Measurements from ENCODE around the gene OR51B4. TPM values are rescaled to one million over a fixed set of nuclear protein-coding genes. Genes with fewer than 3 reads are reported as not detected.

OR51B4 gene
- total RNA-seq, 1 donor from 2014 or later = not detected

- H3K36me3 ChIP-seq = no peaks in the 10 kb centered on the region
- no peaks in the 10 kb centered on the region for H3K4me1 ChIP-seq
- no peaks in the 10 kb centered on the region for H3K9me3 ChIP-seq
- no peak for ATAC-seq
- H3K4me3 ChIP-seq = no peak overlapping the region
- TF ChIP-seq, protein P1, sequence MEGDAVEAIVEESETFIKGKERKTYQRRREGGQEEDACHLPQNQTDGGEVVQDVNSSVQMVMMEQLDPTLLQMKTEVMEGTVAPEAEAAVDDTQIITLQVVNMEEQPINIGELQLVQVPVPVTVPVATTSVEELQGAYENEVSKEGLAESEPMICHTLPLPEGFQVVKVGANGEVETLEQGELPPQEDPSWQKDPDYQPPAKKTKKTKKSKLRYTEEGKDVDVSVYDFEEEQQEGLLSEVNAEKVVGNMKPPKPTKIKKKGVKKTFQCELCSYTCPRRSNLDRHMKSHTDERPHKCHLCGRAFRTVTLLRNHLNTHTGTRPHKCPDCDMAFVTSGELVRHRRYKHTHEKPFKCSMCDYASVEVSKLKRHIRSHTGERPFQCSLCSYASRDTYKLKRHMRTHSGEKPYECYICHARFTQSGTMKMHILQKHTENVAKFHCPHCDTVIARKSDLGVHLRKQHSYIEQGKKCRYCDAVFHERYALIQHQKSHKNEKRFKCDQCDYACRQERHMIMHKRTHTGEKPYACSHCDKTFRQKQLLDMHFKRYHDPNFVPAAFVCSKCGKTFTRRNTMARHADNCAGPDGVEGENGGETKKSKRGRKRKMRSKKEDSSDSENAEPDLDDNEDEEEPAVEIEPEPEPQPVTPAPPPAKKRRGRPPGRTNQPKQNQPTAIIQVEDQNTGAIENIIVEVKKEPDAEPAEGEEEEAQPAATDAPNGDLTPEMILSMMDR (IDR thresholded peaks at IDR 0.05) = no peak
- DNase-seq = no peak
- no peaks in the 10 kb centered on the region for H3K27me3 ChIP-seq (ENCODE audit: low read depth)
- intact Hi-C loops (cut with DNase I) = no loop called here
- H3K27ac ChIP-seq = no peak overlapping the region
These were observed 19.1 kb downstream of the OR51B4 start for GRCh38 chr11:5282628-5283027.

- DNase-seq (no peak), ATAC-seq (no peak)
- Histone ChIP-seq H3K4me3 (no peak overlapping the region), H3K27ac (no peak overlapping the region), H3K36me3 (no peaks in the 10 kb centered on the region), H3K27me3 (ENCODE audit: low read depth) (no peaks in the 10 kb centered on the region), H3K9me3 (no peaks in the 10 kb centered on the region), H3K4me1 (no peaks in the 10 kb centered on the region)
- TF ChIP-seq, protein P1 (IDR thresholded peaks at IDR 0.05) = no peak
- intact Hi-C loops (cut with DNase I) = no loop called here
These were observed 20.1 kb downstream of the OR51B4 start for GRCh38 chr11:5281596-5281995.

DNA sequence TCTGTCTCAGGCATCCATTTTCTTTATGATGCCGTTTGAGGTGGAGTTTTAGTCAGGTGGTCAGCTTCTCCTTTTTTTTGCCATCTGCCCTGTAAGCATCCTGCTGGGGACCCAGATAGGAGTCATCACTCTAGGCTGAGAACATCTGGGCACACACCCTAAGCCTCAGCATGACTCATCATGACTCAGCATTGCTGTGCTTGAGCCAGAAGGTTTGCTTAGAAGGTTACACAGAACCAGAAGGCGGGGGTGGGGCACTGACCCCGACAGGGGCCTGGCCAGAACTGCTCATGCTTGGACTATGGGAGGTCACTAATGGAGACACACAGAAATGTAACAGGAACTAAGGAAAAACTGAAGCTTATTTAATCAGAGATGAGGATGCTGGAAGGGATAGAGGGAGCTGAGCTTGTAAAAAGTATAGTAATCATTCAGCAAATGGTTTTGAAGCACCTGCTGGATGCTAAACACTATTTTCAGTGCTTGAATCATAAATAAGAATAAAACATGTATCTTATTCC, 21.1 kb downstream of the OR51B4 start:
- H3K9me3 ChIP-seq = no peaks in the 10 kb centered on the region
- H3K4me1 ChIP-seq = no peaks in the 10 kb centered on the region
- intact Hi-C loops (cut with DNase I) = no loop called here
- no peaks in the 10 kb centered on the region for H3K36me3 ChIP-seq
- ATAC-seq (peak in 1 of 2 donors; percentile 47), DNase-seq (no peak)
- H3K27me3 ChIP-seq (ENCODE audit: low read depth) = no peaks in the 10 kb centered on the region
- no peak overlapping the region for H3K27ac ChIP-seq
- TF ChIP-seq, protein P1 (IDR thresholded peaks at IDR 0.05) = no peak
- H3K4me3 ChIP-seq = no peak overlapping the region

DNA sequence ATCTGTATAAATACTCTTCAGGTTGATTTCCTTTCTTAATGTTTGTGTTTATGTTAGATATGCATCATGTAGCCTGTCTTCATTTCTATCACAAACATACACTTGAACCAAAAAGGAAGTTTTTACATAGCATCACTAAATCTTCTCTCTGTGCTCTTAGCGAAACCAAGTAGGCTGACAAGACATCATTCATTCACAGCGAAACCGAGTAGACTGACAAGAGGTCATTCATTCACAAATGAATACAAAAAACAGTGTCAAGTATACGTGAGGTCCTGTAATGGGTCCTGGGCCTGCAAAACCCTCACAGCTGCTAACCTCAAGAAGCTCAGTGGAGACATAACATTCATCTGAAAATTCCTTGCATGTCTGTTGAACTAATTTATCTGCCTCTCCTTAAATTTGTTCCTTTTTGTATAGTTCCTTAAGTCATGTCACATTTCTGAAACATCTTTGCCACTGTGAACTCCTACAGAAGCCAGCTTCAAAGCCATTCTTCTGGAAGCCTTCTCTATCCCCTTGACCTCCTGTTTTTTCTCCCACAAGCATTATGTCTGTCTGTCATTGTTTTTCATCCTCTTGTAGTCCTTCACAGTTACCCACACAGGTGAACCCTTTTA, 22.2 kb downstream of the OR51B4 start:
- Histone ChIP-seq H3K36me3 (no peaks in the 10 kb centered on the region), H3K4me3 (no peak overlapping the region), H3K27me3 (ENCODE audit: low read depth) (no peaks in the 10 kb centered on the region), H3K27ac (no peak overlapping the region), H3K4me1 (no peaks in the 10 kb centered on the region), H3K9me3 (no peaks in the 10 kb centered on the region)
- intact Hi-C loops (cut with DNase I) = no loop called here
- DNase-seq (no peak), ATAC-seq (no peak)
- TF ChIP-seq, protein P1 (IDR thresholded peaks at IDR 0.05) = no peak

DNA sequence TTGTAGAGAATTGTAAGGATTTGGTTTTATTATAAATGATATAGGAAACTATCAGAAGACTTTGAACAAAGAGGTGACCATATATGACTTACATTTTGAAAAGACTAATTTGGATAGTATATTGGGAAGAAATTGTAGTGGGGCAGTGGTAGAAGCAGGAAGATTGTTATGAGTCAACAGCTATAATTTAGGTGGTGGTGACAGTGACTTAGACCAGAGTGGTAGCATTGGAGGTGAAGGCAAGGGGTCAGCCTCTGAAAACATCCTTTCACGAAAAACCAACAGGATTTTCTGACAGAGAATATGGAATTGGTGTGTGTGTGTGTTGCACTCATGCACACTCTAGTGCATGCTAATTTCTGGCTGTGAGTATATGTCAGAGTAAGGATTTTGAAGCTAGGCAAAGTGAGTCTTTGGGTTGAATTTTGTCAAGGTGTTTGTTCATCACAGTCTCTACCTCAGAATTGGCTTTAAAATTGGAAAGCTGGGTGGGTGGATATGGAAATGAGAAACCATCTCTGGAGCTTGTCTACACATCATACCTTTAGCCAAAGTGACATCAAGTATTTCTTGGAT, 23.9 kb downstream of the OR51B4 start:
- H3K4me3 ChIP-seq = no peak overlapping the region
- DNase-seq (no peak), ATAC-seq (no peak)
- intact Hi-C loops (cut with DNase I) = no loop called here
- H3K36me3 ChIP-seq = no peaks in the 10 kb centered on the region
- no peaks in the 10 kb centered on the region for H3K9me3 ChIP-seq
- TF ChIP-seq, protein P1 (IDR thresholded peaks at IDR 0.05) = no peak
- H3K4me1 ChIP-seq = no peaks in the 10 kb centered on the region
- H3K27me3 ChIP-seq (ENCODE audit: low read depth) = no peaks in the 10 kb centered on the region
- no peak overlapping the region for H3K27ac ChIP-seq
